OCI-LY3 (cell line): ENCODE results near the gene RBFOX1.

ENCODE experiments used
- H2AFZ ChIP-seq: fragments of 200-600, 300-600 bp; shearing (Covaris generic); 2 replicates; pipeline ENCODE4 v1.6.0; 2014; ENCODE audit warnings: antibody characterized with exemption, low read depth, low read length
- H3K27ac ChIP-seq: fragments of 200-600, 300-600 bp; sonication (generic); 2 replicates; pipeline ENCODE4 v1.5.1; 2014; ENCODE audit warnings: mild to moderate bottlenecking, low read length, moderate library complexity, mixed read lengths
- H3K27me3 ChIP-seq: fragments of 200-600, 300-600 bp; sonication (generic); 2 replicates; pipeline ENCODE4 v1.6.1; 2014; ENCODE audit warnings: low read depth, low read length, mixed read lengths
- H3K36me3 ChIP-seq: fragments of 200-600, 300-600 bp; sonication (generic); replicated peaks from 2 replicates; pipeline ENCODE3; 2014; ENCODE audit warnings: low read depth, low read length, mixed read lengths
- H3K4me1 ChIP-seq: fragments of 300-600, 200-600 bp; sonication (generic); 2 replicates; pipeline ENCODE4 v1.6.1; 2014; ENCODE audit warnings: low read length, mixed read lengths
- H3K4me2 ChIP-seq: fragments of 200-600, 300-600 bp; sonication (generic); 2 replicates; pipeline ENCODE4 v1.6.1; 2014; ENCODE audit warnings: low read length, mixed read lengths
- H3K4me3 ChIP-seq: fragments of 300-600, 200-600 bp; sonication (generic); 2 replicates; pipeline ENCODE4 v1.5.1; 2014; ENCODE audit warnings: antibody characterized with exemption, mild to moderate bottlenecking, low read length, moderate library complexity
- H3K79me2 ChIP-seq: fragments of 300-600, 200-600 bp; shearing (Covaris generic); 2 replicates; pipeline ENCODE4 v1.6.1; 2014; ENCODE audit warnings: mild to moderate bottlenecking, low read length, mixed read lengths
- H3K9ac ChIP-seq: fragments of 300-600, 200-600 bp; shearing (Covaris generic); 2 replicates; pipeline ENCODE4 v1.6.0; 2014; ENCODE audit warnings: mild to moderate bottlenecking, low read length, moderate library complexity
- H3K9me3 ChIP-seq: fragments of 200-600, 300-600 bp; shearing (Covaris generic); 2 replicates; pipeline ENCODE4 v1.6.1; 2014; ENCODE audit warnings: low read length, mixed read lengths; ENCODE audit not compliant: insufficient read depth
- H4K20me1 ChIP-seq: fragments of 200-600, 300-600 bp; sonication (generic); 2 replicates; pipeline ENCODE4 v1.6.1; 2016; ENCODE audit warnings: low read length, mixed read lengths; ENCODE audit not compliant: insufficient read depth
- CTCF ChIP-seq: fragments of 200-600, 300-600 bp; sonication (generic); IDR thresholded peaks from 2 replicates; pipeline ENCODE4 v1.5.1; 2014; ENCODE audit warnings: antibody characterized with exemption, low read length, low read depth
- EZH2phosphoT487 ChIP-seq: fragments of 200-600 bp; shearing (Covaris generic); IDR thresholded peaks from 2 replicates; pipeline ENCODE4 v1.6.1; 2018; ENCODE audit warnings: antibody characterized with exemption, mixed run types, low read depth

The RBFOX1 gene

GRCh38 chr16:7440886-7441400 lies 108.3 kb downstream of the RBFOX1 start:
- no peak overlapping the region for H3K4me2 ChIP-seq
- no peaks in the 10 kb centered on the region for H3K36me3 ChIP-seq
- H2AFZ ChIP-seq: no peak overlapping the region
- TF ChIP-seq CTCF (no peak), EZH2phosphoT487 (no peak)
- no peak overlapping the region for H3K27ac ChIP-seq
- H3K79me2 ChIP-seq: no peaks in the 10 kb centered on the region
- no peak overlapping the region for H3K9ac ChIP-seq
- no peaks in the 10 kb centered on the region for H4K20me1 ChIP-seq
- H3K9me3 ChIP-seq: no peaks in the 10 kb centered on the region
- H3K4me1 ChIP-seq: no peaks in the 10 kb centered on the region
- H3K27me3 ChIP-seq: no peaks in the 10 kb centered on the region; the same call in 1 of the 2 replicates
- no peak overlapping the region for H3K4me3 ChIP-seq

- H3K36me3 ChIP-seq: no peaks in the 10 kb centered on the region
- no peak overlapping the region for H2AFZ ChIP-seq
- H3K4me1 ChIP-seq: no peaks in the 10 kb centered on the region
- no peaks in the 10 kb centered on the region for H3K9me3 ChIP-seq
- no peaks in the 10 kb centered on the region for H4K20me1 ChIP-seq
- no peak overlapping the region for H3K27ac ChIP-seq
- H3K27me3 ChIP-seq: no peaks in the 10 kb centered on the region; the same call in 1 of the 2 replicates
- no peak overlapping the region for H3K4me3 ChIP-seq
- no peak overlapping the region for H3K4me2 ChIP-seq
- TF ChIP-seq CTCF (no peak), EZH2phosphoT487 (no peak)
- H3K79me2 ChIP-seq: no peaks in the 10 kb centered on the region
- no peak overlapping the region for H3K9ac ChIP-seq
Observed at GRCh38 chr16:7442050-7442449, 109.4 kb downstream of the RBFOX1 start.

- Histone ChIP-seq H2AFZ (no peak overlapping the region), H3K27ac (no peak overlapping the region), H3K79me2 (no peaks in the 10 kb centered on the region), H3K4me1 (no peaks in the 10 kb centered on the region), H3K4me2 (no peak overlapping the region), H3K27me3 (no peaks in the 10 kb centered on the region; the same call in 1 of the 2 replicates), H3K9ac (no peak overlapping the region), H4K20me1 (no peaks in the 10 kb centered on the region), H3K9me3 (no peaks in the 10 kb centered on the region), H3K4me3 (no peak overlapping the region), H3K36me3 (no peaks in the 10 kb centered on the region)
- TF ChIP-seq EZH2phosphoT487: no peak
- no peak for TF ChIP-seq CTCF
Observed at GRCh38 chr16:7443142-7443541, 110.5 kb downstream of the RBFOX1 start.

- H3K4me2 ChIP-seq: no peak overlapping the region
- H4K20me1 ChIP-seq: no peaks in the 10 kb centered on the region
- no peak overlapping the region for H3K9ac ChIP-seq
- no peaks in the 10 kb centered on the region for H3K9me3 ChIP-seq
- H2AFZ ChIP-seq: no peak overlapping the region
- H3K36me3 ChIP-seq: no peaks in the 10 kb centered on the region
- H3K4me3 ChIP-seq: no peak overlapping the region
- TF ChIP-seq CTCF (no peak), EZH2phosphoT487 (no peak)
- H3K4me1 ChIP-seq: no peaks in the 10 kb centered on the region
- H3K27me3 ChIP-seq: no peaks in the 10 kb centered on the region; the same call in 1 of the 2 replicates
- H3K27ac ChIP-seq: no peak overlapping the region
- H3K79me2 ChIP-seq: no peaks in the 10 kb centered on the region
Observed at GRCh38 chr16:7443648-7444365, 111.2 kb downstream of the RBFOX1 start.
